Activated T-cell treated with anti-CD3 and anti-CD28 coated beads for 1 hour (primary cell): ENCODE data around the gene APOBEC3H.
A peak's percentile ranks its signal among the peaks of the same experiment; 100 is the strongest.

Experiments
- DNase-seq: peaks from one replicate; pipeline ENCODE4 v3.0.0-alpha.2; 2020; ENCODE audit warnings: low read depth

APOBEC3H gene

GRCh38 chr22:39110631-39111561 lies 13.9 kb downstream of the APOBEC3H start:
- DNase-seq: no peak

- no peak for DNase-seq
Measured at GRCh38 chr22:39114112-39114511, 17.1 kb downstream of the APOBEC3H start.

GRCh38 chr22:39115570-39115969 lies 18.5 kb downstream of the APOBEC3H start:
- DNase-seq: no peak

GRCh38 chr22:39115977-39116621 lies 19.1 kb downstream of the APOBEC3H start:
- no peak for DNase-seq

- DNase-seq: peak; percentile 63
Measured at GRCh38 chr22:39117585-39118191, 20.6 kb downstream of the APOBEC3H start.

GRCh38 chr22:39120983-39121382 lies 23.9 kb downstream of the APOBEC3H start:
- no peak for DNase-seq

- DNase-seq: no peak
Measured at GRCh38 chr22:39122772-39123470, 25.9 kb downstream of the APOBEC3H start.

GRCh38 chr22:39123751-39124581 lies 26.9 kb downstream of the APOBEC3H start:
- DNase-seq: no peak

GRCh38 chr22:39125622-39126021 lies 28.6 kb downstream of the APOBEC3H start:
- DNase-seq: no peak

GRCh38 chr22:39128508-39128907 lies 31.5 kb downstream of the APOBEC3H start:
- DNase-seq: no peak

- no peak for DNase-seq
Measured at GRCh38 chr22:39129081-39129480, 32.0 kb downstream of the APOBEC3H start.

- DNase-seq: no peak
Measured at GRCh38 chr22:39129746-39130145, 32.7 kb downstream of the APOBEC3H start.

GRCh38 chr22:39130152-39130704 lies 33.2 kb downstream of the APOBEC3H start:
- DNase-seq: no peak

GRCh38 chr22:39130892-39131855 lies 34.1 kb downstream of the APOBEC3H start:
- no peak for DNase-seq

- no peak for DNase-seq
Measured at GRCh38 chr22:39132281-39132680, 35.2 kb downstream of the APOBEC3H start.

GRCh38 chr22:39132871-39133524 lies 36.0 kb downstream of the APOBEC3H start:
- no peak for DNase-seq

- no peak for DNase-seq
Measured at GRCh38 chr22:39133871-39134270, 36.8 kb downstream of the APOBEC3H start.

GRCh38 chr22:39134366-39135091 lies 37.5 kb downstream of the APOBEC3H start:
- no peak for DNase-seq
